CD4-positive, alpha-beta T cell treated with Interleukin-1 beta for 1 hour (primary cell): Measurements from ENCODE around the gene WIPF2.

Experiments
- DNase-seq, 2 donors: peaks; one replicate each; pipeline ENCODE4 v3.0.0-alpha.2; 2020 to 2022

The WIPF2 gene

DNA sequence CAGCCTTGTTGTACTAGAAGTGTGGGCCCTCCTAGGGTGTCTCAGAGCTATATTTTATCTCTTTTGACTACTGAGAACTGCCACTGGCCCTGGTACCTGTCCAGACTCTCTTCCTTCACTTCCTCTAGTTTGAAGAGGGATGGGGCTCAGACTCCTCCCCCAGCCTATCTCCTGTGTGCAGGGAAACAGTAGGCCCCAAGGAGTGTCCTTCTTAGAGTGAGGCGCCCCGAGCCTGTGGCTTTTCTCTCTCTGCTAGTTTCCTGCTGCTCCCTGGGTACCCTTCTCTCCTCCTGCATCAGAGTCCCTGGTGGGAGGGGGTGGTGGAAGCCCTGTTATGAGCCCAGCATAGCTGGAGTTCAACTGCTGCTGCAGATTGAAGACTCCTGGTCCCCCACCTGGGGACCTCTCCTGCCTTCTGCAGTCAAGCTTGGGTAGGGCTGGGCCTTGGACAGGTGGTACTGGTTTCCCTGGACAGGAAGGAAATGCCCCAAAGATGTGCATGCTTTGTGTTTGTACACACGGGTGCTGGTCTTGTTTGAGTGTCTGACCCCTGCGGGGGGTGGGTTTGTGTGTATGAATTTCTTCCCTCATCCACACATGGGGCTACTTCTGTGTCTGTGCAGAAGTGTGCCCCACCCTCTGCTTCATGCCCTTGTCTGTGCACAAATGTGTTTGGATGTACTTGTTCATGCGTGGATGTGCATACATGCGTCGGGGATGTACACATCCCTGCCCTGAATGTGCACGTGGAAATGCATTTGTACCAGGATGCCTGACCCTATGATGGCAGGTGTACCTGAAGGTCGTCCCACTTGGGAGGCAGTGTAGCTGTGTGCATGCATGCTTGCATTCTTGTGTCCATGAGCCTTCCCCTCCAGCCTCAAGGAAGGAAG, 96.8 kb downstream of the WIPF2 start:
- DNase-seq = no peak

DNA sequence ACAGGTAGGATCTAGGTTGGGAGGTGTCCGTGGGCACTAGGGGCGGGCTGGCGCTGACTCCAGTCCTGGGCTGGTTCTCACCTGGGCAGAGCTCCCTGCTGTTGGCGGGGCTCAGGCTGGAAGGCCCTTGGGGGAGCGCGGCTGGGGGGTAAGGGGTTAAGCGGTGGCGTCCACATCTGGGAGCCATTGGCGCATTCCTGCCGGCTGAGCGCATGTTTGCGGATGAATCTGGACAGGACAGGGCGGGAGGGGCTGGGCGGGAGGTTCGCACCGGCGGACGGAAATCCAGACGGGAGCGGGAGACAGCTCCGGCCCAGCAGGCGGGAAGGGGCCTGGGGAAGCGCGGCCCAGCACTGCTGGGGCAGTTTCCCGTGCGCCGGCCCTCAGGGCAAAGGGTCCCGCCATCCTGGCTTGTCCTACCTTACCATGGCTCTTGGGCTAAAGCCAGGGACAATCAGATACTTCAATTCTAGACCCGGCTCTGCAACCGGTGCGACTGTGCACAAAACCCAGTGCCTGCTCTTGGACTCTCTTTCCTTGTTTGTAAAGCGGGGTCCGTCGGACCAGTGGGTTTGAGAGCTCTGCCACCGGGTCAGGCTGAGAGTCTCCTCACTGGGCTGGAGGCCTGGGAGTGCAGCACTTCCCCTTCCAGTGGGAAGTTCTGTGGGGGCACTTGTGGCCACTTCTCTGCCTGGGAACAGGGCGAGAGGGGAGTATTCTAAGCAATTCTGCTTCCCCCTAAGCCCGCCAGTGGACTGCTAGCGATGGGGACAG, 97.7 kb downstream of the WIPF2 start:
- DNase-seq = no peak

DNA sequence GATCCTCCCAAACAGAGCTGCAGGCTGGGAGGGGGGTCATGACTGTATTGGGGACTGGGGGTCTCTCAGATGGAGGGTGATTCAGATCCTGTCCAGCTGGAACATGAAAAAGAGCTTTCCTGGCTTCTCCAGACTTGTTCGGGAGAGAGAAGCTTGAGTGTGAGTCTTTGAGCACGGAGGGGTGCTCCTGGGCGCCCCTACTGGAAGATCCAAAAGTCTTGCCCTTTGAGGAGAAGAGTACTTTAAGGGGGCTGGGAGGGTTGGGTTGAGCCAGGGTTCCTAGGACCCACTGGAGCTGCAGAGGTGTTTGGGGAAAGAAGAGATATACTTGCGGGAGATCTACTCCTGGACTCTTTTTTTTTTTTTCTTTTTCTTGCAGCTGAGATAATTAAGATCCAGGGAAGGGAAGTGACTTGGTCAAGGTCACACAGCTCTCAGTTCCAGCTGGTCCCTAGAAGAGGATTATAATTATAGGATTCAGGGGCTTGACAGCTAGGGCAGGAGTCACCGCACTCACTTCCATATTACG, 98.3 kb downstream of the WIPF2 start:
- DNase-seq = peak; percentile 57 to 62

DNA sequence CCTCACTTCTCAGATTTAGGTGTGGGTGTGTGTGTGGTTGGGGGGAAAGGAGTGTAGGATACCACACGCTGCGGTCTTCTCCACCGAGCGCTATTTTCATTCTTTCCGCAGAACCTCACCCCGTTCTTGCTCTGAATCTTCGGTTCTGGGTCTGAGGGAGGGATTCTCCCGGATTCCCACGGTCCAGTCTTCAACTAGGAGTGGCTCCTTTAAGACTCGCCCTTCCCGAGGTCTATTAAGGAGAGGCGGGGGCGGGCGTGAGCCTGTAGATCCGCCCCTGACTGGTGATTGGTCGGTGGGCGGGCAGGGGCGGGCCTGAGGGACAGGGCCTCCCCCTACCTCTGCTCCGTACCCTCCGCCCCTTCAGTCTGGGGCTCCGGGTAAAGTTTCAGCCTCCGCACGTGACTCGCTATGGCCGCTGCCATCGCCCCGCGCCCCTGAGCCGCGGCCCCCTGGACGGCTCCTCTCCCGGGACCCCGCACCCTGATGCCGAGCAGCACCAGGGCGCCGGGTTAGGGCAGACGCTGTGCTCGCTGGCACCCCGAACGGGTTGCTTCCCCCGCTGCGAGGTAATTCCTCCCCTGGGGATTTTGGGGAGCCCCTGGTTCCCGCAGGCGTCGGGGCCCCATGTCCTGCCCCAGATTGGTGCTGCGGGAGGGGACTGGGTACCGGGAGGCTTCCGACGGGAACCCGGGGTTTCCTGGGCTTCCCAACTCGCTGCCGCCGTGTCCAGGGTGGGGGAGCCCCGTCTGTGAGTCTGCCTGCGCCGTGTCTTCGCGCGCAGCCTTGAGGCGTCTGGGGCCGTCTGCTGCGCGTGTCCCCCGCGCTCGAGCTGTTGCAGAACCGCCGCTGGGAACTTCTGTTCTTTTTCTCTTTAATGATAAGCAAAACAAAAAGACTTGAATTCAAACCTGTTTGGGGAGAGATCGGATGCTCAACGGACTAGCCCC, 99.1 kb downstream of the WIPF2 start:
- DNase-seq = peak; percentile 93 to 94

DNA sequence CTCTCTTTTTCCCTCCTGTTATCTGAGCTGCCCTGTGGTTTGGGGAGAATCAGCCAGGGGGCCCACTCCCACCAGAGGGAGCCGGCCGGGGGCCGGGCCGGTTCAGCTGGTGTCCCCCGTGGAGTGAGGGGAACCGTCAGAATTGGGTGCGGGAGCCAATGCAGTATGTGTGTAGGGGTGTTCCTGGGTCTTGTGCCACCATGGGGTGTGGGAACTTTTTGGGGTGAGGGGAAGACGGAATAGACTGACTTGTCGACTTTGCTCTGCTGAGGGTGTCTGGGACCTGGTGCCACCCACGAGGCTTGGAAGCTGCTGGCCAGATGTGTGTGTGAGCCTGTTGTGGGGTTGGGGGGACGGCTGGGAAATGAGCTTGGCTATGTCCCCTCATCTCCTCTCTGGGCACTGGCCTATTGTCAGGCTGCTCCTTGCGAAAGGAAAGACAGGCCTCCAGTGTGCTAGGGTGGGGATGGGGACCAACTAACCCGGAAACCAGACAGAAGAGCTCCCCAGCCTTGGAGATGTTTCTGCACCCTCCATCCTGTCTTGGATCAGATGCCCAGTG, 99.8 kb downstream of the WIPF2 start:
- DNase-seq = peak in 1 of 2 donors; percentile 51

DNA sequence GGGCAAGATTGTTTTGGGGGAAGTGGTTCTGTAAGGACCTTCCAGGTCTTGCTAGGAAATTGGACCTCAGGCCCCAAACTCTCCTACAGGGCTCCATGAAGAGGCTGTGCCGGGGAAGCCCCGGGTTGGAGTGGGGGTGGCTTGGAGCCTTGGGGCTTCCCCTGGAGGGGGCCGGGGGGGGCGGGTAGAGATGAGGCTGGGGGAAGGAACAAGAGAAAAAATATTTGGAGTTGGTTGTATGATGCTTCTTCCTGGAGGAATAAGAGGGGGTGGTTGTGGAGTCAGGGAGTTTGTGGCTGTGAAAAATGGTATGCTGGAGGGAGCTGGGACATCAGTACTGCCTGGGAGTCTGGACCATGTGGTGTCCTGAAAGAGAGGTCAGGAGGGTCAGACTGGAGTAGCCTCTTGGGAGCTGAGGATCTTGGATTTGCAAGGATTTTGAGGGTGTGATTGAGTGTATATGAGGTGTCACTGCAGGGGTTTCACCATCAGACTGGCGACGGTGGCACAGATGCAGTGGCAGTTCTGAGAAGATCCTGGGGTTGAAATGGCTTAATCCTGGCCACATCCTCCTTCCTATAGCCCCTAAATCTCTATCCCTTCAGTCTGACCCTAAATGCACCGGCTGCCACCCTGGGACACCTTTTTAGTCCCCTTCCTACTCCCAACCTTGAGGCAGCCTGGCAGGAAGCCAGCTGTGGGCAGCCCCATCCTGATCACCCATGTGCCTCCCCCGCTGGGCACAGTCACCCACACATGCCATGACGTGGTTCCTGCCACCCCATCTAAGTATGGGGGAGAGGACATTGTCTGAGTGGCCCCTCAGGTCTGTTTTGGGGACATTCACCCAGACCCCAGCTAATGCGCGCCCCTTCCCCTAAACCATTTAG, 100.8 kb downstream of the WIPF2 start:
- DNase-seq = peak; percentile 88 to 90

DNA sequence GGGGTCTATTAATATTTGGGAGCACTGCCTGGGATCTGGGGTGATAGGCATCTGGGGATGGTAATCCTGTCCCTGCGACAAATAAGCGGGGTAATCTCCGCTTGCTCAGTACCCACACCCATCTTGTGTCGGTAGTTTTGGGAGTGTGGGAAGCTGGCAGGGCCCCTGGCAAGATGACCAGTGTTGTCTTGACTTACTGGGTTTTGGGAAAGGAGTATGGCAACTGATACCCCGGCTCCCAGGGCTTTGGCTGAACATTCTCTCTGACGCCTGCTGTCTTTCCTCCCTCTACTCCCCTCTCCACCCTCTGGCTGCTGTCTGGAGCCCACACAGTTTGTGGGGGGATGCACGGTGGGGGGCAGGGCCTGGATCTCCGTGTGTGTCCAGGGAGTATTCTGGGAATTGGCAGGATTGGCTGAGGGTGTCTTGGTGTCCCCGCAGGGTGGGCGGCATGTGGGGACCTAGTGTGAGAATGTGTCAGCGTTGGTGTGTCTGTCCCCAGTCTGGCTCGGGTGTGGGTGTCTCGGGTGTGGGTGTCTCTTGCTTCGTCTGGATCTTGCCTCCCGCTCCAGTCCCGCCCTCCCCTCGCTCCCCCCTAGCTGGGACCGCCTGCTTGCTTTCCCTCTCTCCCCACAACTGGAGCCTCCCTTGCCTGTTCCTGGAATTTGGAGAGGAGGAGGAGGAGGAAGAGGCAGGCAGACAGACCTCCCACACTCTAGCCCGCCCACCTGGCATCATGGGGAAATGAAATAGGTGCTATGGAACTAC, 101.8 kb downstream of the WIPF2 start:
- DNase-seq = peak; percentile 74 to 77

DNA sequence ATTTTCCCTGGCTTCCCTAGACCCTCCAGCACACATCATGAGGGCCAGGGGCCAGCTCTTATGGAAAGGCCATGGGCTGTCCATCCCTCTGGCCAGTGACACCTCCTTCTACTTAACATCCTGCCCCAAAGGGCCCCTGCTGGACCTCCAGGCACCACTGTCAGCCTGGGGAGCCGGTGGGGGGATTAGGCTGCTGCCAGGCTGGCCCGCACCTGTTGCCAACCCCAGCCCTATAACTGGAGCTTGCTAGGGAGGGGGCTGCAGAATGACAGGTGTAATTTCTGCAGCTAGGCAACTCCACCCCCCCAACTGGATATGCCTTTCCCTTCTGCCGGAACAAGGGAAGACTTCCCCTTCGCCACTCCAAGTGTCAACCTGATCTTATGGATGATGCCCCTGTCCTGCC, 102.4 kb downstream of the WIPF2 start:
- DNase-seq = peak in 1 of 2 donors; percentile 49

DNA sequence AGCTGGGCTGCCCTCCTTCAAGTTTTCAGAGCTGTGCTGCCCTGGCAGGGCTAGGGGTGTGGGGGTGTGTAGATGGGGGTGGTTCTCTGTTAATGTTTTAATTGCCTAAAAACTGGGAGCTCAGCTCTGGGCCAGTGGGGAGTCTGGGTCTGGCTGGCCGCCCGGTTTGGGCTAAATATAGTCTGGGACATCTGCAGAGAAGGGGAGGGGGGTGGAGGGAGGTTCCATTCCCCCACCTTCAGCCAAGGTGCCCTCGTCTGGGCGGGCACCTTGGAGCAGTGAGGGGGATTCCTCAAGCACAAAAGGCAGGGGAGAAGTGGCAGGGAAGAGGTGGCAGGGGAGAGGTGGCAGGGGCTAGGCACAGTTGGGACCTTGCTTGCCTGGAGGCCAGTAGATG, 102.9 kb downstream of the WIPF2 start:
- no peak for DNase-seq

DNA sequence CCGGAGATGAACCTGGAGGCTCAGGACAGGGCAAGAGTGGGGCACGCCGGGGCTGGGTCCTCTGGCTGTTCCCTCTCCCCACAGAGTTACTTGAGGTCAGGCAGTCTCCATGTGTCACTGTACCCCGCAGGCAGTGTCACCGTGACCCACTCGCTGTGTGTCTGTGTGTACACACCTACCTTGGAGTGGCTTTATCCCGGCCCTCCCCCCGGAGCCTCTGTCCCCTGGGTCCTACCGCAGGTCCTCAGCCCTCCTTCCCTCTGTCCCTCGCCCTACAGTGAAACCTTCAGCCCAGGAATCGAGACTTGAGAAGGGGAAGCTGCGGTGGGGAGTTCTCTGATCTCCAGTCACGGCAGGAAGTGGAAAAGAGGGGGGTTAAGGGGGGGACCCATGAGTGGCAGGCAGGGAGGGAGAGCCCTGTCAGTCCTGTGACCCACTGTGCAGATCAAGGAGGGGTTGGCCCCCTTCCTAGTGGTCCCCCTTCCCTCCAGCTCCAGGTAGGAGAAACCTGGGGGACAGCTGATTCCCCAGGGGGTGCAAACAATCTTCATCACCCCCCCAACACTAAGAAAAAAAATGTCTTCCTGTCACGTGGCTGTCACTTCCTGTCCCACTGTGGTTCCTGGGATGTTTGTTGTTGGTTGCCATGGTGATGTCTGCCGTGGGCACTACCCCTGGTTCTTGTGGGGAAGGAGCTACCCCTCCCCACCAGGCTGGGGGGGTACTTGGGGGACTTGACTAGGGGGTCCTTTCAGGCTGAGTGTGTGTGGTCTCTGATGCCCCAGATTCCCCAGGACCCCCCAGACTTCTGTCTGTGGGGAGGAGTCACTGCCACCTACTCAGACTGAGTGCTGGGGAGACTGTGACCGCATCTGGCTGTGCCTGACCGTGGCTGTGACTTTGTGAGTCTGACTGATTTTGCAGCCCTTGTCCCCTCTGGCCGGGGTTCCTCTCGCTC, 103.5 kb downstream of the WIPF2 start:
- DNase-seq = peak; percentile 96 to 97

DNA sequence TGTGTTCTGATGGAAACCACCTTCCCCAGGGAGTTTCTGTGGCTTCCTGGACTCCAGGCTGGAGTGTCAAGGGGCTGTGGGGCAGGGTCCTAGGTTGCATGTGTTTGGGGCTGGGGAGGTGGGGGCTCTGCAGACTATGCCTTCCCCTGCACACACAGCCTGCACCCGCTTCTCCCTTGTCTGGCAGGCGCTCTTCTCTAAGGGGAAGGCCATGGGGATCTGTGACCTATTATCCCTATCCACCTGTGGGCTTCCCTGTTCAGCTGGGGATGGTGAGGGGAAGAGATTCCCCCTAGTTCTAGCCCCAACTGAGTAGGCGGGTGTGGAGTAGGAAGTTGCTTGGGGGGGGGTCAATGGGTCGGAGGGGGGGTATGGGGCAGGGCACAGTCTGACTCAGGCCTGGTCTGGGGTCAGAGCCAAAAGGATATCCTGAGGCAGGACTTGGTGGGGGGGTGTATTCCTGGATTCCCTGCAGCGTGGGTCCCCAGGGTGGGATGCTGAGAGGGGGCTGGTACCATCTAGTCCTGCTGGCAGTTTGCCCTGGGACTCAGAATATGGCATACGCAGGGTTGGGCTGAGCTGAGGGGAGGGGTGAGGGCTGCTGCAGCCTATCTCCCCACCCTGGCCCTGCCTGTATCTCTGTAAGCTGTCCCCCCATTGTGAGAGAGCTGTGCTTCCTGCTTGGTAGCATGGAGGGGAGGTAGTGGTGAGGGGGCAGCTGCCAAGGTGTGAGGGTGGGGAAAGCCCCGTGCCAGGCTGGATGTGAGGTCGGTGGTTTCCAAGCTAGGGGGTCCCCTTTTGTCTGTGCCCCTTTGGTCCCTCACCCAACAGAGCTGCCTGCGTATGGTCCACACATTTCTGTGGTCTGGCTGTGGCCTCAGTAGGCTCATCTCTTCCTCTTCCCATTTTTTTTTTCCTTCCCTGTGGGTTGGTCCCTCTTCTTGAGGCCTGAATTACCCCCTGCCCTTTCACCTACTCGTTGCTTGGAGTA, 104.6 kb downstream of the WIPF2 start:
- DNase-seq = peak; percentile 92 to 93

DNA sequence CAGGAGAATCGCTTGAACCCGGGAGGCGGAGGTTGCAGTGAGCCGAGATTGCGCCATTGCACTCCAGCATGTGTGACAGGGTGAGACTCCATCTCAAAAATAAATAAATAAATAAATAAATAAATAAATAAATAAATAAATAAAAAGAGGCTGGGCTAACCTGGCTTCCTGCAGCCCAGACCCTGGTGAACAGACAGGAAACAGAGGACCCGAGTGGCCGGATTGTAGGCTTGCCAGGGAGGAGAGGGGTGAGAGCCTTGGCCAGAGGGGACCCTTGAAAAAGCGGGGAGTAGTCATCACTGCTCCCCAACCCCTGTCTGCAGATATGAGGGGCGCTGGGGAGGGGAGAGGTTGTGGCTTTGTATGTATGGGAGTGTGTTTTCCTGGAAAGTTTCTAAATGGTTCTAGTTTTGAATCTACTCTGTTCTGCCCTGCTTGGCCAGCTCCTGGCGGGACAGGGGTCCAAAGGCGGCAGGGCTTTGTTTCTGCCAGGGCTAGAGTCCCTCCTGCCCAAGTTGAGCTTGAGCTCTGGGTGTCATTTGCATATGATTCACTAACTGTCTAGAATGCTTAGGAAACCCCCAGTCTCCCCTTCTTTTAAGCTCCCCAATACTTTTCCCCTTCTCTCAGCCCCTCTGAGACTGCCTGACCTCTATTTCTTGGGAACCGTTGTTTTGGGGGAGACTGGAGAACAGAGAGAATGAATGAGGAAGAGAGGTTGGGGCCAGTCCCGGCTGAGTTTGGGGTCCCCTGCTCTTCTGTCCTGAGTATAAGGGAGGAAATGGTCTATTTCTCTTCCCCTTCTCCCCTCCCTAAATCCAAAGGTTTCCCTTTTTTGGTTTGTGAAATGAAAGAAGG, 106.3 kb downstream of the WIPF2 start:
- peak; percentile 59 to 62 for DNase-seq

DNA sequence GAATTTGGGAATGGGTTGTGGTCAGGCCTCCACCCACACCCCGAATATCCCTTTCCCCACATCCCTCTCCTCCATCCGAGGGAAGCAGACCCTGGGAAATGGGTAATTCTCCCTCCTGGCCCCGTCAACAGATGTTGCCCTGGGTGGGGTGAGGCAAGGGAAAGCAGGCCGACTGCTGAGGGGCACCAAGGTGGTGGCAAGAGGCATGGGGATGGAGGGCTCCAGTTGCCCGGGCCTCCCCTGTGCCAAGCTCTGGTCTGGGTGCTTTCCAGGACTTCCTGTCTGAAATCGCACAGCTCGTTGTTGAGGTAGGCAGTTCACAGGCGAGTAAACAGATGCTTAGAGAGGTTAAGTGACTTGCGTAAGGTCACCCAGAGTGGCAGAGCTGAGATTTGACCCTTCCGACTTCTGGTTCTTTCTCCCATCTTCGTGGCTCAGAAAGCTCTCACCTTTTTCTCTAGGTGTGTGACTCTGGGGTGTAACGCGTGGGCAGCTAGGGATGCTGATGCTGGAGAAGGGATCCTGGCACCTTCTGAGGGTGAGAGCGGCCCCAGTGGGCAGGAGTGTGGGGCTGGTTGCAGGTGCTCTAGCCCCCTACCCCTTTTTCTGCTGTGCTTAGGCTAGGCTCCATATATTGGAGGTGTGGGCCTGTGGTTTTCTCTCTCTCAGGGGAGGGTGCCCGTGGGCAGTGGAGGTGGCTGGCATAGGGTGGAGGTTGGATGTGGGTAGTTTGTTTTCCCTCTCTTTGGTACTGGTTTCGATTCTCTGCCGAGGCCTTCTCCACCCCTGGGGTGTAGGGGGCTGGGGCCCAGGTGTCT, 107.1 kb downstream of the WIPF2 start:
- DNase-seq = peak; percentile 82 to 84

DNA sequence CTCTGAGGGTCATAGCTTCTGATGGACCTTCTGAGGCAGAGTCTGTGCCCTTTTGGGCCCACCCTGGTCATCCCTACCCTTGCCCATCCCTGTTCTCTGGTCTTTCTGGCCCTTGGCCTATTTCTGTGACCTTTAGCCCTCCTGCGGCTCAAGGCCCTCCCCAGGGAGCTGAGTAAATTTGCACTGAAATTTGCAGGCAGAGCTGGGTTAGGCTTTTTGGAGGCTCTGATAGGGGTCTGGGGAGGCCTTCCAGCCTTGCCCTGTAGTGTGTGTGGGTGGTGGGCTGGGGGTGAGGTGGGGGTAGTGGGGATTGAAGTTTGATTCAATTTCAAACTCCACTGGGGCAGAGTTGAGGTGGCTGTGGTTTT, 107.7 kb downstream of the WIPF2 start:
- no peak for DNase-seq

DNA sequence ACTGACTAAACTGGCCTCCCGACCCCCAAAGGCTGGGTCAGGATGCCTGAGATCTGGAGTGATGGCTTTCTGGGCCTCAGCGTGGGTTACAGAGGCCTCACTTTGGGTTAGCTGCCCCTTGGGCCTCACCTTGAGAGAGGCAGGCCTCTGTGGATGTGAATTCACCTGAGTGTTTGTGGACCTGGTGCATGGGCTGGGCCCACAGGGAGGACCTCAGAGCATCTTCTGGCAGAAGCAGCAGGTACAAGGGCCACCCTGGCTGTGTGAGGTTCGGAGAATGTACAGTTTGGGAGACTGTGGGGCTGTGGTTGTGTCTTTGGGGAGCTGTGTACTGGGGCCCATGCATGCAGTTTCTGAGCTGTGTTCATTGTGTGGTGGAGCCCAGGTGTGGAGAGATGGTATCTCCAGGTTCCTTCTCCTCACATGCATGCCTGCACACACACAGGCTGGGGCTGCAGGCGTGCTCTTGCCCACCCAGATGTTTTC, 108.2 kb downstream of the WIPF2 start:
- DNase-seq = no peak
